Aorta (tissue), 5 donors: Measurements from ENCODE around the gene PRR14. TPM values are rescaled to one million over a fixed set of nuclear protein-coding genes. Genes with fewer than 3 reads are reported as not detected.
A peak's percentile ranks its signal among the peaks of the same experiment; 100 is the strongest.

ENCODE experiments used
- ATAC-seq: fragments of 200-7000 bp; cut with Tn5 transposase; one replicate; pipeline ENCODE4 v1.9.1; 2022; ENCODE audit warnings: moderate library complexity; ENCODE audit not compliant: low FRiP score
- DNase-seq, 2 donors: peaks; one replicate each; pipeline ENCODE4 v3.0.0-alpha.2; 2020
- H3K27ac ChIP-seq, 2 donors: one replicate each; pipeline ENCODE4 v1.5.1; 2013; ENCODE audit warnings: low read length in 2 of 2, mild to moderate bottlenecking in 2 of 2, moderate library complexity in 2 of 2, control low read depth in 1 of 2, inconsistent platforms in 1 of 2, low read depth in 1 of 2
- H3K27me3 ChIP-seq, 2 donors: one replicate each; pipeline ENCODE4 v1.6.1; 2013; ENCODE audit warnings: control low read depth in 1 of 2, low read length in 1 of 2, mild to moderate bottlenecking in 1 of 2, moderate library complexity in 1 of 2; ENCODE audit not compliant: insufficient read depth in 2 of 2, control insufficient read depth in 1 of 2
- H3K36me3 ChIP-seq, 2 donors: one replicate each; pipeline ENCODE4 v1.6.1; 2013; ENCODE audit warnings: control low read depth in 1 of 2, low read length in 1 of 2, mild to moderate bottlenecking in 1 of 2; ENCODE audit not compliant: insufficient read depth in 2 of 2, control insufficient read depth in 1 of 2
- H3K4me1 ChIP-seq, 2 donors: one replicate each; pipeline ENCODE4 v1.6.1; 2013; ENCODE audit warnings: low read length in 2 of 2, control low read depth in 1 of 2, mild to moderate bottlenecking in 1 of 2, moderate library complexity in 1 of 2; ENCODE audit not compliant: insufficient read depth in 2 of 2, control insufficient read depth in 1 of 2
- H3K4me3 ChIP-seq, 2 donors: one replicate each; pipeline ENCODE4 v1.5.1; 2013; ENCODE audit warnings: low read length in 2 of 2, control low read depth in 1 of 2, mild to moderate bottlenecking in 1 of 2
- H3K9me3 ChIP-seq: one replicate; pipeline ENCODE4 v1.6.1; 2013; ENCODE audit warnings: mild to moderate bottlenecking, low read length; ENCODE audit not compliant: control insufficient read depth
- WGBS, 2 donors: extraction: QIAGEN DNeasy Blood & Tissue Kit; methylation state at CpG; one replicate each; pipeline ENCODE4 v1.1.7; 2013; 5-methylcytosine and 5-hydroxymethylcytosine counted together
- intact Hi-C, 2 donors: fragments of 100-400 bp; cut with DNase I; formaldehyde crosslinking; loops; one replicate each; pipeline versions ENCODE4 v1.14.2 to v1.15.0; 2022
- polyA plus RNA-seq, 2 donors: library from polyadenylated mRNA; stranded (reverse); fragments of 200-250 nt; gene quantifications; one replicate each; pipeline ENCODE4 v1.2.3, GENCODE V29; 2013
- total RNA-seq, 2 donors: library from RNA; stranded (reverse); fragmentation: NEBNext Ultra II Directional; extraction: Animal tissue kit (Norgen Biotek cat#: 25700); gene quantifications; one replicate each; pipeline ENCODE4 v1.2.1, GENCODE V29; 2021
- donor health status: healthy with polysubstance abuse.
- donor health status: Bipolar disorder and iron deficiency.
- donor health status: DM: no; HTN: no; CAD: no.
- donor health status: DM: no; HTN: no; CAD: no.
- donor health status: DM: yes; HTN: yes; CAD: no.

Gene PRR14
- total and polyA plus RNA-seq, 4 donors, result 28.2 to 217 (median 51.9) TPM

GRCh38 chr16:30644334-30644830 is 6.4 kb upstream of the PRR14 start:
- no peak for ATAC-seq
- intact Hi-C loops, result no loop called here
- Histone ChIP-seq H3K4me1 (no peaks in the 10 kb centered on the region), H3K36me3 (no peaks in the 10 kb centered on the region), H3K4me3 (no peak overlapping the region), H3K27ac (no peak overlapping the region), H3K27me3 (no peaks in the 10 kb centered on the region), H3K9me3 (no peaks in the 10 kb centered on the region)
- WGBS, 2 donors, result 65 to 68% methylated on average over 4 of the region's 4 CpGs
- DNase-seq, result no peak

- Histone ChIP-seq H3K4me1 (no peaks in the 10 kb centered on the region), H3K27ac (no peak overlapping the region), H3K9me3 (no peaks in the 10 kb centered on the region), H3K27me3 (no peaks in the 10 kb centered on the region), H3K4me3 (no peak overlapping the region), H3K36me3 (no peaks in the 10 kb centered on the region)
- no peak for ATAC-seq
- intact Hi-C loops, result no loop called here
- WGBS, 2 donors, result 53 to 59% methylated on average over 6 of the region's 6 CpGs
- no peak for DNase-seq
Observed at GRCh38 chr16:30645727-30646126, 5.0 kb upstream of the PRR14 start.

- ATAC-seq (no peak), DNase-seq (no peak)
- no peaks in the 10 kb centered on the region for H3K4me1 ChIP-seq
- H3K9me3 ChIP-seq, result no peaks in the 10 kb centered on the region
- no peaks in the 10 kb centered on the region for H3K27me3 ChIP-seq
- intact Hi-C loops, result no loop called here
- H3K27ac ChIP-seq, result no peak overlapping the region
- 44 to 71% methylated on average over 1 of the region's 1 CpG for WGBS, 2 donors
- H3K4me3 ChIP-seq, result no peak overlapping the region
- H3K36me3 ChIP-seq, result no peaks in the 10 kb centered on the region
Observed at GRCh38 chr16:30647274-30647571, 3.5 kb upstream of the PRR14 start.

- WGBS, 2 donors, result 22 to 32% methylated on average over 22 of the region's 22 CpGs
- peak overlapping the region in 1 of 2 donors; percentile 88 for H3K27ac ChIP-seq
- peak; percentile 67 to 84 for DNase-seq
- peaks cover 0 to 4% of the 10 kb centered on the region in 2 donors for H3K36me3 ChIP-seq
- peak; percentile 0 for ATAC-seq
- H3K4me3 ChIP-seq, result peak overlapping the region in 1 of 2 donors; percentile 30
- H3K9me3 ChIP-seq, result no peaks in the 10 kb centered on the region
- H3K4me1 ChIP-seq, result no peaks in the 10 kb centered on the region
- no peaks in the 10 kb centered on the region for H3K27me3 ChIP-seq
- intact Hi-C loops, result loop anchor here in 1 of 2 donors (1.0 to 10.0 kb wide), 4 partner anchors 8 to 275 kb away; partner anchors contain the start of genes FBRS, MYL11, SEPHS2 and TBC1D10B
Observed at GRCh38 chr16:30649725-30650368, 913 bp upstream of the PRR14 start.

GRCh38 chr16:30651124-30652004 is 604 bp downstream of the PRR14 start:
- DNase-seq (peak; percentile 77 to 91), ATAC-seq (peak; percentile 82)
- no peaks in the 10 kb centered on the region for H3K4me1 ChIP-seq
- H3K27ac ChIP-seq, result peak overlapping the region; percentile 58 to 74
- peaks cover 0 to 8% of the 10 kb centered on the region in 2 donors for H3K36me3 ChIP-seq
- intact Hi-C loops, result loop anchor here in 1 of 2 donors (5.0 to 10.0 kb wide), 3 partner anchors 79 to 277 kb away; partner anchors contain the start of genes MYL11, SEPHS2, TBC1D10B and ZNF688
- H3K4me3 ChIP-seq, result peak overlapping the region; percentile 24 to 82
- H3K27me3 ChIP-seq, result no peaks in the 10 kb centered on the region
- WGBS, 2 donors, result 0 to 1% methylated on average over 52 to 71 of the region's 71 CpGs
- no peaks in the 10 kb centered on the region for H3K9me3 ChIP-seq

- H3K9me3 ChIP-seq, result no peaks in the 10 kb centered on the region
- intact Hi-C loops, result loop anchor here in 1 of 2 donors (5.0 to 10.0 kb wide), 3 partner anchors 80 to 277 kb away; partner anchors contain the start of genes MYL11, SEPHS2, TBC1D10B and ZNF688
Observed at GRCh38 chr16:30652005-30652296, 1.2 kb downstream of the PRR14 start.

GRCh38 chr16:30652718-30653117 is 2.0 kb downstream of the PRR14 start:
- H3K27me3 ChIP-seq, result no peaks in the 10 kb centered on the region

More at GRCh38 chr16:30652005-30652296, 1.2 kb downstream of the PRR14 start:
- H3K36me3 ChIP-seq, result peaks cover 0 to 8% of the 10 kb centered on the region in 2 donors
- no peaks in the 10 kb centered on the region for H3K4me1 ChIP-seq
- WGBS, 2 donors, result 2 to 3% methylated on average over 2 of the region's 2 CpGs
- peak overlapping the region; percentile 24 to 82 for H3K4me3 ChIP-seq
- no peak for DNase-seq
- ATAC-seq, result no peak
- peak overlapping the region in 1 of 2 donors; percentile 55 for H3K27ac ChIP-seq
- H3K27me3 ChIP-seq, result no peaks in the 10 kb centered on the region

GRCh38 chr16:30654856-30655255 is 4.1 kb downstream of the PRR14 start:
- intact Hi-C loops, result loop anchor here (5.0 to 10.0 kb wide), 4 partner anchors 37 to 280 kb away; partner anchors contain the start of genes MYL11 (in 1 of the 2), SEPHS2 (in 1 of the 2), TBC1D10B (in 1 of the 2) and ZNF688 (in 1 of the 2)
- no peak for DNase-seq
- Histone ChIP-seq H3K36me3 (peaks cover 0 to 8% of the 10 kb centered on the region in 2 donors), H3K4me3 (no peak overlapping the region), H3K4me1 (no peaks in the 10 kb centered on the region), H3K27me3 (no peaks in the 10 kb centered on the region), H3K9me3 (no peaks in the 10 kb centered on the region), H3K27ac (no peak overlapping the region)
- ATAC-seq, result no peak
- WGBS, 2 donors, result 91 to 93% methylated on average over 17 to 18 of the region's 18 CpGs

More at GRCh38 chr16:30652718-30653117, 2.0 kb downstream of the PRR14 start:
- H3K4me1 ChIP-seq, result no peaks in the 10 kb centered on the region
- no peak for DNase-seq
- peaks cover 0 to 8% of the 10 kb centered on the region in 2 donors for H3K36me3 ChIP-seq
- H3K27ac ChIP-seq, result no peak overlapping the region
- H3K4me3 ChIP-seq, result no peak overlapping the region
- ATAC-seq, result no peak
- no peaks in the 10 kb centered on the region for H3K9me3 ChIP-seq
- intact Hi-C loops, result loop anchor here in 1 of 2 donors (5.0 to 10.0 kb wide), 3 partner anchors 80 to 278 kb away; partner anchors contain the start of genes MYL11, SEPHS2, TBC1D10B and ZNF688
- WGBS, 2 donors, result 92% methylated on average over 18 of the region's 18 CpGs
